HepG2 (cell line): ENCODE measurements around the gene LMCD1. TPM values are rescaled to one million over a fixed set of nuclear protein-coding genes. Genes with fewer than 3 reads are reported as not detected.

Source experiments
- BCL3 ChIP-seq: sonication (generic); formaldehyde crosslinking; IDR thresholded peaks from 2 replicates; pipeline ENCODE4 v1.5.1; 2020; ENCODE audit warnings: mild to moderate bottlenecking, missing genetic modification reagents, moderate library complexity
- CENPX ChIP-seq: sonication (generic); formaldehyde crosslinking; IDR thresholded peaks from 2 replicates; pipeline ENCODE4 v1.9.0; 2021; ENCODE audit warnings: mild to moderate bottlenecking, missing genetic modification reagents, moderate library complexity
- DNMT3B ChIP-seq: conservative IDR thresholded peaks from 2 replicates; pipeline ENCODE4 v1.6.1; 2016; ENCODE audit warnings: missing biosample characterization, control low read depth
- FOXM1 ChIP-seq: sonication (generic); formaldehyde crosslinking; IDR thresholded peaks from 2 replicates; pipeline ENCODE4 v1.5.0; 2020; ENCODE audit warnings: missing genetic modification reagents
- GPN1 ChIP-seq: sonication (generic); formaldehyde crosslinking; IDR thresholded peaks from 2 replicates; pipeline ENCODE4 v1.5.1; 2020; ENCODE audit warnings: missing genetic modification reagents, borderline replicate concordance
- KMT2B ChIP-seq: IDR thresholded peaks from 2 replicates; pipeline ENCODE4 v1.6.1; 2016; ENCODE audit warnings: missing genetic modification reagents, missing compliant biosample characterization
- MEIS1 ChIP-seq: sonication (generic); formaldehyde crosslinking; IDR thresholded peaks from 2 replicates; pipeline ENCODE4 v1.9.0; 2021; ENCODE audit warnings: mild to moderate bottlenecking, missing genetic modification reagents, moderate library complexity, borderline replicate concordance
- NBN ChIP-seq: fragments of 450-650 bp; conservative IDR thresholded peaks from 2 replicates; pipeline ENCODE4 v1.6.1; 2017
- SALL1 ChIP-seq: sonication (generic); formaldehyde crosslinking; IDR thresholded peaks from 2 replicates; pipeline ENCODE4 v1.8.0; 2022; ENCODE audit warnings: mild to moderate bottlenecking, missing genetic modification reagents
- SALL2 ChIP-seq: sonication (generic); formaldehyde crosslinking; IDR thresholded peaks from 2 replicates; pipeline ENCODE4 v1.8.1; 2023; ENCODE audit warnings: mild to moderate bottlenecking, missing genetic modification reagents, inconsistent platforms
- ZBTB39 ChIP-seq: sonication (generic); formaldehyde crosslinking; IDR thresholded peaks from 2 replicates; pipeline ENCODE4 v1.5.0; 2020; ENCODE audit warnings: missing genetic modification reagents
- ZBTB40 ChIP-seq, 2 experiments: fragments of 450-650 bp in 1 of 2; sonication (generic) in 1 of 2; formaldehyde crosslinking in 1 of 2; IDR thresholded peaks; 2 replicates each; pipeline versions ENCODE4 v1.6.1 to v1.8.0; 2016 to 2022; ENCODE audit warnings: antibody characterized with exemption in 1 of 2, mild to moderate bottlenecking in 1 of 2, missing genetic modification reagents in 1 of 2
- polyA plus RNA-seq, 8 experiments: library from polyadenylated mRNA; depleted of rRNA in 3 of 8; stranded (reverse) in 7 of 8; unstranded in 1 of 8; fragments of >200 nt; fragmentation: Illumina TruSeq in 4 of 8; extraction: Trizol in 4 of 8; gene quantifications; 2 replicates each; pipeline versions ENCODE4 v1.2.1 to v1.2.3, GENCODE V29; 2011 to 2016; ENCODE audit warnings: low read depth in 4 of 8, missing spikeins in 1 of 8, mixed read lengths in 1 of 8; ENCODE audit not compliant: insufficient read depth in 1 of 8
- total RNA-seq, 5 experiments: library from RNA; depleted of rRNA; stranded (reverse); fragments of >200 nt; fragmentation: Illumina TruSeq; extraction: Trizol; gene quantifications; 2 replicates each; pipeline ENCODE4 v1.2.3, GENCODE V29; 2016; ENCODE audit warnings: low read depth in 1 of 5
- TF ChIP-seq, protein P1 (sequence below): sonication (generic); formaldehyde crosslinking; IDR thresholded peaks from 2 replicates; pipeline ENCODE4 v1.4.0; 2020; ENCODE audit warnings: missing genetic modification reagents, mild to moderate bottlenecking, borderline replicate concordance

The LMCD1 gene
- total and polyA plus RNA-seq, 2 of the 13 experiments (the other 11 are each of a cell fraction or from before 2014, with no cell fraction given): 6.2 to 7.1 TPM

DNA sequence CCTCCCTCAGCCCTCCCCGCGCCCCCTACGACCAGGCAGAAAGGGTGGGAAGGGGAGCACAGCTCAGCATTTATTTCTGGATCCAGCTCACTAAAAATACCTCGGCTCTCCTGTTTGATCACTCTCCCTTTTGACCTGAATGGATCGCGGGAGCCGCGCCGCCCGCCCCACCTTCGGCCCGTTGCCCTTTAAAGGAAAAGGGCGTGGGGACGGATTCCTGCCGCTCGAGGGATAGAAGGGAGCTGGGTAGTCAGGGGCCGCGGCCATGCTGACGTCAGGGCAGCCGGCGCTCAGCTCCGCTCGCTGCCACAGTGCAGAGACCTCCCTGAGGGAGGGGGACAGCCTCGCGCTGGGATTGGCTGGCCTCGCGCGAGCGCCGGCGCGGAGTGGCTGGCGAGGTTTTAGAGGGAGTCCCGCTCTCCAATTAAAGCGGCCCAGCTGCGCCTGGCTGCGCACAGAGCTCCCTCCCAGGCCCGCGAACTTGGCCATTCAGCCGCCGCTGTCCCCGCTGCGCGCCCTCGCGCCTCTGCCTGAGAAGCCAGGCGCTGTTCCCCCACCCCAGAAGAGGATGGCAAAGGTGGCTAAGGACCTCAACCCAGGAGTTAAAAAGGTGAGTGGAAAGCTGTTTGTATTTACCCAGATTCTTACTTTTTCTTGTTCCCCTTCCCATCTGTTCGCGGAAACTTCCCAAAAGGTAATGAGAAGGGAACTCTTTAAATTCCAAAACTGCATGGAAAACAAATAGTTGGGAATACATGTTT, at the start of gene LMCD1 (continued):
- TF ChIP-seq ZBTB39: peak; percentile 76
- TF ChIP-seq FOXM1 (CRISPR knock-in tag): no peak
- peak; percentile 93 for TF ChIP-seq MEIS1 (CRISPR knock-in tag)
- TF ChIP-seq SALL1 (CRISPR knock-in tag): peak; percentile 97
- peak; percentile 90; the same call in 1 of the 2 replicates for TF ChIP-seq BCL3 (CRISPR knock-in tag)
- peak; percentile 77 for TF ChIP-seq KMT2B (CRISPR knock-in tag)
- TF ChIP-seq GPN1: no peak
- no peak for TF ChIP-seq CENPX
- 0 out of 2 replicates have a peak, but pooled peaks have one; percentile 46 for TF ChIP-seq DNMT3B (CRISPR knock-in tag)
- peak; percentile 92 for TF ChIP-seq SALL2 (CRISPR knock-in tag)
- TF ChIP-seq, protein P1, sequence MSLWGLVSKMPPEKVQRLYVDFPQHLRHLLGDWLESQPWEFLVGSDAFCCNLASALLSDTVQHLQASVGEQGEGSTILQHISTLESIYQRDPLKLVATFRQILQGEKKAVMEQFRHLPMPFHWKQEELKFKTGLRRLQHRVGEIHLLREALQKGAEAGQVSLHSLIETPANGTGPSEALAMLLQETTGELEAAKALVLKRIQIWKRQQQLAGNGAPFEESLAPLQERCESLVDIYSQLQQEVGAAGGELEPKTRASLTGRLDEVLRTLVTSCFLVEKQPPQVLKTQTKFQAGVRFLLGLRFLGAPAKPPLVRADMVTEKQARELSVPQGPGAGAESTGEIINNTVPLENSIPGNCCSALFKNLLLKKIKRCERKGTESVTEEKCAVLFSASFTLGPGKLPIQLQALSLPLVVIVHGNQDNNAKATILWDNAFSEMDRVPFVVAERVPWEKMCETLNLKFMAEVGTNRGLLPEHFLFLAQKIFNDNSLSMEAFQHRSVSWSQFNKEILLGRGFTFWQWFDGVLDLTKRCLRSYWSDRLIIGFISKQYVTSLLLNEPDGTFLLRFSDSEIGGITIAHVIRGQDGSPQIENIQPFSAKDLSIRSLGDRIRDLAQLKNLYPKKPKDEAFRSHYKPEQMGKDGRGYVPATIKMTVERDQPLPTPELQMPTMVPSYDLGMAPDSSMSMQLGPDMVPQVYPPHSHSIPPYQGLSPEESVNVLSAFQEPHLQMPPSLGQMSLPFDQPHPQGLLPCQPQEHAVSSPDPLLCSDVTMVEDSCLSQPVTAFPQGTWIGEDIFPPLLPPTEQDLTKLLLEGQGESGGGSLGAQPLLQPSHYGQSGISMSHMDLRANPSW (CRISPR knock-in tag): no peak
- TF ChIP-seq NBN: no peak
- no peak for TF ChIP-seq ZBTB40 (IDR thresholded peaks at IDR 0.05)
- peak; percentile 83; the same call in 1 of the 2 replicates for TF ChIP-seq ZBTB40 (CRISPR knock-in tag; IDR thresholded peaks at IDR 0.05)
